WTC11 (cell line): Measurements from ENCODE around the gene COL3A1. TPM values are rescaled to one million over a fixed set of nuclear protein-coding genes. Genes with fewer than 3 reads are reported as not detected.

Experiments used
- ATAC-seq: fragments of 200-7000 bp; cut with Tn5 transposase; 2 replicates; pipeline ENCODE4 v1.10.0; 2021; ENCODE audit warnings: mild to moderate bottlenecking, moderate library complexity
- CTCF ChIA-PET: fragments of 300-600 bp; sonication (Branson Sonifier 250); formaldehyde crosslinking; loops from one replicate; lab custom pipeline; 2021; ENCODE audit warnings: antibody characterized with exemption; lab: Charles Lee
- POLR2A ChIA-PET: fragments of 350-600 bp; sonication (Branson Sonifier 250); formaldehyde crosslinking; loops from one replicate; lab custom pipeline; 2021; ENCODE audit warnings: antibody characterized with exemption; lab: Charles Lee
- DNase-seq: peaks from one replicate; pipeline ENCODE4 v3.0.0; 2021; ENCODE audit warnings: low spot score
- H3K27ac Mint-ChIP-seq: 2 replicates; pipeline ENCODE4 v1.8.0; 2021; ENCODE audit warnings: mixed read lengths
- H3K27me3 Mint-ChIP-seq: 2 replicates; pipeline ENCODE4 v1.8.0; 2021; ENCODE audit warnings: low read depth, mild to moderate bottlenecking, moderate library complexity, mixed read lengths
- H3K36me3 Mint-ChIP-seq: 2 replicates; pipeline ENCODE4 v1.8.0; 2021; ENCODE audit warnings: mixed read lengths
- H3K4me1 Mint-ChIP-seq: 2 replicates; pipeline ENCODE4 v1.8.0; 2022; ENCODE audit warnings: mixed read lengths
- H3K4me3 Mint-ChIP-seq: 2 replicates; pipeline ENCODE4 v1.8.0; 2021; ENCODE audit warnings: mild to moderate bottlenecking, moderate library complexity, mixed read lengths
- H3K9me3 Mint-ChIP-seq: 2 replicates; pipeline ENCODE4 v1.8.0; 2021; ENCODE audit warnings: mixed read lengths
- ESRRA ChIP-seq: sonication (generic); formaldehyde crosslinking; IDR thresholded peaks from 2 replicates; pipeline ENCODE4 v1.8.1; 2022; ENCODE audit warnings: mild to moderate bottlenecking, missing genetic modification reagents, borderline replicate concordance
- GRHL2 ChIP-seq: fragments of 250-450 bp; sonication (Bioruptor Pico); IDR thresholded peaks from 2 replicates; pipeline ENCODE4 v1.8.0; 2022; ENCODE audit warnings: mild to moderate bottlenecking, moderate library complexity; ENCODE audit not compliant: insufficient replicate concordance, severe bottlenecking
- IRF2 ChIP-seq: sonication (generic); formaldehyde crosslinking; IDR thresholded peaks from 2 replicates; pipeline ENCODE4 v1.8.0; 2022; ENCODE audit warnings: low read depth, missing genetic modification reagents, borderline replicate concordance
- JUN ChIP-seq: sonication (generic); formaldehyde crosslinking; IDR thresholded peaks from 2 replicates; pipeline ENCODE4 v1.8.0; 2023; ENCODE audit warnings: mild to moderate bottlenecking, missing genetic modification reagents
- NFATC4 ChIP-seq: fragments of 250-450 bp; sonication (Bioruptor Pico); IDR thresholded peaks from 2 replicates; pipeline ENCODE4 v1.9.0; 2021; ENCODE audit warnings: mild to moderate bottlenecking
- NFYB ChIP-seq: sonication (generic); formaldehyde crosslinking; conservative IDR thresholded peaks from 2 replicates; pipeline ENCODE4 v1.8.0; 2022; ENCODE audit warnings: low read depth, missing genetic modification reagents
- RELA ChIP-seq: sonication (generic); formaldehyde crosslinking; IDR thresholded peaks from 2 replicates; pipeline ENCODE4 v1.8.1; 2022; ENCODE audit warnings: missing genetic modification reagents, mild to moderate bottlenecking, borderline replicate concordance
- TCF7 ChIP-seq: sonication (generic); formaldehyde crosslinking; IDR thresholded peaks from 2 replicates; pipeline ENCODE4 v1.8.0; 2022; ENCODE audit warnings: mild to moderate bottlenecking, low read depth, missing genetic modification reagents, moderate library complexity
- ZNF219 ChIP-seq: sonication (generic); formaldehyde crosslinking; IDR thresholded peaks from 2 replicates; pipeline ENCODE4 v1.8.0; 2023; ENCODE audit warnings: missing genetic modification reagents, mild to moderate bottlenecking, borderline replicate concordance
- ZNF416 ChIP-seq: fragments of 250-450 bp; sonication (Bioruptor Pico); IDR thresholded peaks from 2 replicates; pipeline ENCODE4 v1.9.0; 2021; ENCODE audit warnings: mild to moderate bottlenecking, inconsistent platforms
- total RNA-seq: library from RNA; stranded (reverse); gene quantifications from 3 replicates; pipeline ENCODE4 v1.2.3, GENCODE V29; 2021
- TF ChIP-seq, protein P1 (sequence below): sonication (generic); formaldehyde crosslinking; IDR thresholded peaks from 2 replicates; pipeline ENCODE4 v1.8.0; 2022; ENCODE audit warnings: mild to moderate bottlenecking, missing genetic modification reagents
- TF ChIP-seq, protein P2 (sequence below): sonication (generic); formaldehyde crosslinking; conservative IDR thresholded peaks from 2 replicates; pipeline ENCODE4 v1.8.1; 2022; ENCODE audit warnings: mild to moderate bottlenecking, missing genetic modification reagents
- TF ChIP-seq, protein P3 (sequence below): fragments of 250-450 bp; sonication (Bioruptor Pico); IDR thresholded peaks from 2 replicates; pipeline ENCODE4 v2.1.2; 2022; ENCODE audit warnings: mild to moderate bottlenecking, moderate library complexity
- TF ChIP-seq, protein P4 (sequence below): sonication (generic); formaldehyde crosslinking; IDR thresholded peaks from 2 replicates; pipeline ENCODE4 v1.8.1; 2023; ENCODE audit warnings: mild to moderate bottlenecking, missing genetic modification reagents
- TF ChIP-seq, protein P5 (sequence below): sonication (generic); formaldehyde crosslinking; IDR thresholded peaks from 2 replicates; pipeline ENCODE4 v1.8.1; 2022; ENCODE audit warnings: missing genetic modification reagents, borderline replicate concordance
- TF ChIP-seq, protein P6 (sequence below): sonication (generic); formaldehyde crosslinking; IDR thresholded peaks from 2 replicates; pipeline ENCODE4 v1.8.1; 2023; ENCODE audit warnings: mild to moderate bottlenecking, missing genetic modification reagents
- TF ChIP-seq, protein P7 (sequence below): sonication (generic); formaldehyde crosslinking; IDR thresholded peaks from 2 replicates; pipeline ENCODE4 v1.8.0; 2023; ENCODE audit warnings: mild to moderate bottlenecking, missing genetic modification reagents
- TF ChIP-seq, protein P8 (sequence below): fragments of 250-450 bp; sonication (Bioruptor Pico); conservative IDR thresholded peaks from 2 replicates; pipeline ENCODE4 v1.9.0; 2021; ENCODE audit warnings: mild to moderate bottlenecking

The COL3A1 gene
- total RNA-seq, 1 experiment from 2014 or later: 0.61 TPM

DNA sequence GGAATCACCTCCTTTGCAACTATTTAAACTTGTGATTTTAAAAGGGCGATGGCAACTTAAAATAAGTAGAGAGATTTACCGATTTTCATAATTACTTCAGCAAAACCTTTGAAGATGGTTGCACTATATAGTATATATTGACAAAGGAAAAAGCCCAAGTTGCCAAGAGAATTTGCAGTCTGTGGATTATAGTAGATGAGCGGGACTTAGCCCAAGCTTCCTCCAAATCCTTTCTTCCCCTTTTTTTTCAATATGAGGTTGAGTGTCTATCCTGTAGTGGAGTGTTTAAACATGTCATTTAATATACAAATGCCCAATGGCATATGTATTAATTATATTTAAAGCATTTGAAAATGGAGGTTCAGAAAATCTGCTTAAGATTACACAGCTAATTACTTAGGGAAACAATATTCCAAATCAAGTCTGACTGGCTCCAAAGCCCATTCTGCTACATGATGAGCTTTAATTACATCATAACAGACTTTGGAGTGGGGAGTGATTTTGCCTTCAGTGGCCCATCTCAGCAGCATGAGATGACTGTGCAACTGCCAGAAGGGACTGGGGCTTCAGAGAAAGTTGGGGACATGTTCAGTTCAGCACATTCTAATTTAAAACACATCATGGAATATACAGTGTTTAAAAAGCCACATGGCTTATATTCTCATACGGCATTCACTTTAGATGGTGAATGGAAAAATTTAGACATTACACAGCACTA, 73.2 kb downstream of the COL3A1 start:
- Mint-ChIP-seq H3K27me3 (no peaks in the 10 kb centered on the region), H3K27ac (no peak overlapping the region), H3K4me1 (no peaks in the 10 kb centered on the region), H3K9me3 (no peaks in the 10 kb centered on the region), H3K4me3 (no peak overlapping the region), H3K36me3 (no peaks in the 10 kb centered on the region)
- ATAC-seq (no peak), DNase-seq (no peak)
- POLR2A ChIA-PET: no interaction called here
- CTCF ChIA-PET: no interaction called here
- TF ChIP-seq, protein P1, sequence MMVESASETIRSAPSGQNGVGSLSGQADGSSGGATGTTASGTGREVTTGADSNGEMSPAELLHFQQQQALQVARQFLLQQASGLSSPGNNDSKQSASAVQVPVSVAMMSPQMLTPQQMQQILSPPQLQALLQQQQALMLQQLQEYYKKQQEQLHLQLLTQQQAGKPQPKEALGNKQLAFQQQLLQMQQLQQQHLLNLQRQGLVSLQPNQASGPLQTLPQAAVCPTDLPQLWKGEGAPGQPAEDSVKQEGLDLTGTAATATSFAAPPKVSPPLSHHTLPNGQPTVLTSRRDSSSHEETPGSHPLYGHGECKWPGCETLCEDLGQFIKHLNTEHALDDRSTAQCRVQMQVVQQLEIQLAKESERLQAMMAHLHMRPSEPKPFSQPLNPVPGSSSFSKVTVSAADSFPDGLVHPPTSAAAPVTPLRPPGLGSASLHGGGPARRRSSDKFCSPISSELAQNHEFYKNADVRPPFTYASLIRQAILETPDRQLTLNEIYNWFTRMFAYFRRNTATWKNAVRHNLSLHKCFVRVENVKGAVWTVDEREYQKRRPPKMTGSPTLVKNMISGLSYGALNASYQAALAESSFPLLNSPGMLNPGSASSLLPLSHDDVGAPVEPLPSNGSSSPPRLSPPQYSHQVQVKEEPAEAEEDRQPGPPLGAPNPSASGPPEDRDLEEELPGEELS (CRISPR knock-in tag): no peak
- no peak for TF ChIP-seq ZNF219 (CRISPR knock-in tag)
- TF ChIP-seq, protein P2, sequence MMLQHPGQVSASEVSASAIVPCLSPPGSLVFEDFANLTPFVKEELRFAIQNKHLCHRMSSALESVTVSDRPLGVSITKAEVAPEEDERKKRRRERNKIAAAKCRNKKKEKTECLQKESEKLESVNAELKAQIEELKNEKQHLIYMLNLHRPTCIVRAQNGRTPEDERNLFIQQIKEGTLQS: no peak
- no peak for TF ChIP-seq IRF2 (CRISPR knock-in tag)
- TF ChIP-seq NFYB (CRISPR knock-in tag): no peak
- TF ChIP-seq, protein P3, sequence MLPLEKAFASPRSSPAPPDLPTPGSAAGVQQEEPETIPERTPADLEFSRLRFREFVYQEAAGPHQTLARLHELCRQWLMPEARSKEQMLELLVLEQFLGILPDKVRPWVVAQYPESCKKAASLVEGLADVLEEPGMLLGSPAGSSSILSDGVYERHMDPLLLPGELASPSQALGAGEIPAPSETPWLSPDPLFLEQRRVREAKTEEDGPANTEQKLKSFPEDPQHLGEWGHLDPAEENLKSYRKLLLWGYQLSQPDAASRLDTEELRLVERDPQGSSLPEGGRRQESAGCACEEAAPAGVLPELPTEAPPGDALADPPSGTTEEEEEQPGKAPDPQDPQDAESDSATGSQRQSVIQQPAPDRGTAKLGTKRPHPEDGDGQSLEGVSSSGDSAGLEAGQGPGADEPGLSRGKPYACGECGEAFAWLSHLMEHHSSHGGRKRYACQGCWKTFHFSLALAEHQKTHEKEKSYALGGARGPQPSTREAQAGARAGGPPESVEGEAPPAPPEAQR (CRISPR knock-in tag): no peak
- TF ChIP-seq, protein P4, sequence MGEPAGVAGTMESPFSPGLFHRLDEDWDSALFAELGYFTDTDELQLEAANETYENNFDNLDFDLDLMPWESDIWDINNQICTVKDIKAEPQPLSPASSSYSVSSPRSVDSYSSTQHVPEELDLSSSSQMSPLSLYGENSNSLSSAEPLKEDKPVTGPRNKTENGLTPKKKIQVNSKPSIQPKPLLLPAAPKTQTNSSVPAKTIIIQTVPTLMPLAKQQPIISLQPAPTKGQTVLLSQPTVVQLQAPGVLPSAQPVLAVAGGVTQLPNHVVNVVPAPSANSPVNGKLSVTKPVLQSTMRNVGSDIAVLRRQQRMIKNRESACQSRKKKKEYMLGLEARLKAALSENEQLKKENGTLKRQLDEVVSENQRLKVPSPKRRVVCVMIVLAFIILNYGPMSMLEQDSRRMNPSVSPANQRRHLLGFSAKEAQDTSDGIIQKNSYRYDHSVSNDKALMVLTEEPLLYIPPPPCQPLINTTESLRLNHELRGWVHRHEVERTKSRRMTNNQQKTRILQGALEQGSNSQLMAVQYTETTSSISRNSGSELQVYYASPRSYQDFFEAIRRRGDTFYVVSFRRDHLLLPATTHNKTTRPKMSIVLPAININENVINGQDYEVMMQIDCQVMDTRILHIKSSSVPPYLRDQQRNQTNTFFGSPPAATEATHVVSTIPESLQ (CRISPR knock-in tag): no peak
- no peak for TF ChIP-seq JUN (CRISPR knock-in tag)
- TF ChIP-seq, protein P5, sequence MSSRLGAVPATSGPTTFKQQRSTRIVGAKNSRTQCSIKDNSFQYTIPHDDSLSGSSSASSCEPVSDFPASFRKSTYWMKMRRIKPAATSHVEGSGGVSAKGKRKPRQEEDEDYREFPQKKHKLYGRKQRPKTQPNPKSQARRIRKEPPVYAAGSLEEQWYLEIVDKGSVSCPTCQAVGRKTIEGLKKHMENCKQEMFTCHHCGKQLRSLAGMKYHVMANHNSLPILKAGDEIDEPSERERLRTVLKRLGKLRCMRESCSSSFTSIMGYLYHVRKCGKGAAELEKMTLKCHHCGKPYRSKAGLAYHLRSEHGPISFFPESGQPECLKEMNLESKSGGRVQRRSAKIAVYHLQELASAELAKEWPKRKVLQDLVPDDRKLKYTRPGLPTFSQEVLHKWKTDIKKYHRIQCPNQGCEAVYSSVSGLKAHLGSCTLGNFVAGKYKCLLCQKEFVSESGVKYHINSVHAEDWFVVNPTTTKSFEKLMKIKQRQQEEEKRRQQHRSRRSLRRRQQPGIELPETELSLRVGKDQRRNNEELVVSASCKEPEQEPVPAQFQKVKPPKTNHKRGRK (CRISPR knock-in tag): no peak
- TF ChIP-seq, protein P6, sequence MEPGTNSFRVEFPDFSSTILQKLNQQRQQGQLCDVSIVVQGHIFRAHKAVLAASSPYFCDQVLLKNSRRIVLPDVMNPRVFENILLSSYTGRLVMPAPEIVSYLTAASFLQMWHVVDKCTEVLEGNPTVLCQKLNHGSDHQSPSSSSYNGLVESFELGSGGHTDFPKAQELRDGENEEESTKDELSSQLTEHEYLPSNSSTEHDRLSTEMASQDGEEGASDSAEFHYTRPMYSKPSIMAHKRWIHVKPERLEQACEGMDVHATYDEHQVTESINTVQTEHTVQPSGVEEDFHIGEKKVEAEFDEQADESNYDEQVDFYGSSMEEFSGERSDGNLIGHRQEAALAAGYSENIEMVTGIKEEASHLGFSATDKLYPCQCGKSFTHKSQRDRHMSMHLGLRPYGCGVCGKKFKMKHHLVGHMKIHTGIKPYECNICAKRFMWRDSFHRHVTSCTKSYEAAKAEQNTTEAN (CRISPR knock-in tag): no peak
- TF ChIP-seq GRHL2 (CRISPR knock-in tag): no peak
- no peak for TF ChIP-seq ESRRA (CRISPR knock-in tag)
- no peak for TF ChIP-seq ZNF416 (CRISPR knock-in tag)
- TF ChIP-seq NFATC4 (CRISPR knock-in tag): no peak
- TF ChIP-seq, protein P7, sequence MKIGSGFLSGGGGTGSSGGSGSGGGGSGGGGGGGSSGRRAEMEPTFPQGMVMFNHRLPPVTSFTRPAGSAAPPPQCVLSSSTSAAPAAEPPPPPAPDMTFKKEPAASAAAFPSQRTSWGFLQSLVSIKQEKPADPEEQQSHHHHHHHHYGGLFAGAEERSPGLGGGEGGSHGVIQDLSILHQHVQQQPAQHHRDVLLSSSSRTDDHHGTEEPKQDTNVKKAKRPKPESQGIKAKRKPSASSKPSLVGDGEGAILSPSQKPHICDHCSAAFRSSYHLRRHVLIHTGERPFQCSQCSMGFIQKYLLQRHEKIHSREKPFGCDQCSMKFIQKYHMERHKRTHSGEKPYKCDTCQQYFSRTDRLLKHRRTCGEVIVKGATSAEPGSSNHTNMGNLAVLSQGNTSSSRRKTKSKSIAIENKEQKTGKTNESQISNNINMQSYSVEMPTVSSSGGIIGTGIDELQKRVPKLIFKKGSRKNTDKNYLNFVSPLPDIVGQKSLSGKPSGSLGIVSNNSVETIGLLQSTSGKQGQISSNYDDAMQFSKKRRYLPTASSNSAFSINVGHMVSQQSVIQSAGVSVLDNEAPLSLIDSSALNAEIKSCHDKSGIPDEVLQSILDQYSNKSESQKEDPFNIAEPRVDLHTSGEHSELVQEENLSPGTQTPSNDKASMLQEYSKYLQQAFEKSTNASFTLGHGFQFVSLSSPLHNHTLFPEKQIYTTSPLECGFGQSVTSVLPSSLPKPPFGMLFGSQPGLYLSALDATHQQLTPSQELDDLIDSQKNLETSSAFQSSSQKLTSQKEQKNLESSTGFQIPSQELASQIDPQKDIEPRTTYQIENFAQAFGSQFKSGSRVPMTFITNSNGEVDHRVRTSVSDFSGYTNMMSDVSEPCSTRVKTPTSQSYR (CRISPR knock-in tag): no peak
- TF ChIP-seq, protein P8, sequence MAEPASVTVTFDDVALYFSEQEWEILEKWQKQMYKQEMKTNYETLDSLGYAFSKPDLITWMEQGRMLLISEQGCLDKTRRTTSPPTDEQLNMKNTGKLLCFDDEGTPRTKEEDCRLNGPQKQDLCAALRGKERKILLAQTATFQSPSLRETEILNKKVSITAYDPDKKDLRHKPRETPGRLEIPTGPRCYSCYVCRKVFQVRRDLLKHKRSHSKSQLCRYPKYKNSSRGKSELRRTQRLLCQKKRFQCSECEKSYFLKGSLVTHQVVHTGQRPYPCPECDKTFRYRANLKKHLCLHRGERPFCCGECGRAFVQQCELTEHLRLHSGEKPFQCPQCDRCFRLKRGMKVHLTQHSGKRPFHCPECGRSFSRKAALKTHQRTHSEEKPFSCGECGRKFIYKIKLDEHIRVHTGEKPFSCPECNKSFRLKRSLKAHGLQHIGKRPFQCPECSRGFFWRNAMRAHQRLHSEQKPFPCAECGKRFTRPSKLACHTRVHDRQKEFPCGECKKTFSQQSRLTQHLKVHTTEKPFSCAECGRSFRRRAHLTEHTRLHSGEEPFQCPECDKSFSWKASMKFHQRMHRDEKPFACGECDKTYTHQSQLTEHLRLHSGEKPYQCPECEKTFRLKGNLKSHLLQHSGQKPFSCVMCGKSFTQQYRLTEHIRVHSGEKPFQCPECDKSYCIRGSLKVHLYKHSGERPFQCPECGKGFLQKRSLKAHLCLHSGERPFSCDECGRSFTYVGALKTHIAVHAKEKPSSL: no peak
- no peak for TF ChIP-seq RELA (CRISPR knock-in tag)
- TF ChIP-seq TCF7 (CRISPR knock-in tag): no peak
